Mesenteric fat pad (tissue), 1 donor: ENCODE data around the gene SULF2. TPM values are rescaled to one million over a fixed set of nuclear protein-coding genes. Genes with fewer than 3 reads are reported as not detected.
"Not testable (repeated sequence)": the region's sequence is repeated elsewhere in the genome, so short reads cannot be mapped to it uniquely, and the experiment has no call there.

Experiments
- DNase-seq: peaks from one replicate; pipeline ENCODE4 v3.0.0-alpha.2; 2020; ENCODE audit warnings: low spot score
- total RNA-seq: library from RNA; stranded (reverse); fragmentation: NEBNext Ultra II Directional; extraction: Animal tissue kit (Norgen Biotek cat#: 25700); gene quantifications from one replicate; pipeline ENCODE4 v1.2.1, GENCODE V29; 2021
- donor health status: DM: yes; HTN: yes; CAD: no.

SULF2 gene
- total RNA-seq, 1 donor from 2014 or later = 68.7 TPM

DNA sequence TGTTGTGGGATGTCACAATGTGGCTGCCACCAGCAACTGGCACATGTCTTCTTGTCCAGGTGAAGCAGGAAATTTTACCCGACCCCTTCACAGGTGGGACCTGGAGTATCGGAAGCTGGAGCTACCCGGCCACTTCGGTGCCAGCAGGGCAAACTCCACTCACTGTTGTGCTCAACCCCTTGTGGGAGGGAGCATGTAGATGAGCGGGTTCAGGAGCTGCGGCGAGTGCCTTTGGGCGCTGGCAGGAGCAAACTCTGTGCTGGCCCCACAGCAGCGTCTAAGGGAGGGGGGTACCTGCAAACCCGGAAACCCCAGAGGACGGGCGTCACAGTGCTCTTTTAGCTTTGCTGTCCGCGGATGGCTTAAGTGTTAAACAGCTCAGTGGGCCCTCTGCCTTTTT, 20.7 kb upstream of the SULF2 start:
- no peak for DNase-seq

DNA sequence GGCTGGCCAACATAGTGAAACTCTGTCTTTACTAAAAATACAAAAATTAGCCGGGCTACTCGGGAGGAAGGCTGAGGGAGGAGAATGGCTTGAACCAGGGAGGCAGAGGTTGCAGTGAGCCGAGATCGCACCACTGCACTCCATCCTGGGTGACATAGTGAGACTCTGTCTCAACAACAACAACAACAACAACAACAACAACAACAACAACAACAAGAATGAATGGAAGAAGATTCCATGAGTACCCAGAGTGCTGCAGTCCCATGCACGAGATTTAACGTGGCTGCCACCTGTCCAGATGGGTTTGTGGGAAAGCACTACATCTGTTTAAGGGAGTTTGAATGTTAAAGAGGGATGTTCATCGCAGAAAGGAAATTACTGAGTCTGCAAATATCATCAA, 19.7 kb upstream of the SULF2 start:
- DNase-seq = not testable (repeated sequence)

GRCh38 chr20:47804224-47804825, 19.0 kb upstream of the SULF2 start:
- not testable (repeated sequence) for DNase-seq

DNA sequence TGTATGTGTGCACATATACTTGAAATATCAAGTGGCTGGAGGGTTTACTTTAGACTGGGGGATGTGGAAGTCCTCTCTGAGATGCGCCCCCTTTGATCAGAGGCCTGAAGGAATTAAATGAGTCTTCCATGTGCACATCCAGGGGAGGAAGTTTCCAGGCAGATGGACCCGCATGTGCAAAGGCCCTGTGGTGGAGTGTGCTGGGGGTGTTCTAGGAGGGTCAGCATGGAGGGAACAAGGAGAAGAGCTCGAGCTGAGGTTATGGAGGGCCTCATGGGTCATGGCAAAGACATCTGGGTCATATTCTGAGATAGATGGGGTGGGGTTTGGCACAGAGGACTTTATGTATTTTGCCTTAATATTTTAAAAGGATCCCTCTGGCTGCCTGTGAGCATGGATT, 17.7 kb upstream of the SULF2 start:
- DNase-seq = no peak

DNA sequence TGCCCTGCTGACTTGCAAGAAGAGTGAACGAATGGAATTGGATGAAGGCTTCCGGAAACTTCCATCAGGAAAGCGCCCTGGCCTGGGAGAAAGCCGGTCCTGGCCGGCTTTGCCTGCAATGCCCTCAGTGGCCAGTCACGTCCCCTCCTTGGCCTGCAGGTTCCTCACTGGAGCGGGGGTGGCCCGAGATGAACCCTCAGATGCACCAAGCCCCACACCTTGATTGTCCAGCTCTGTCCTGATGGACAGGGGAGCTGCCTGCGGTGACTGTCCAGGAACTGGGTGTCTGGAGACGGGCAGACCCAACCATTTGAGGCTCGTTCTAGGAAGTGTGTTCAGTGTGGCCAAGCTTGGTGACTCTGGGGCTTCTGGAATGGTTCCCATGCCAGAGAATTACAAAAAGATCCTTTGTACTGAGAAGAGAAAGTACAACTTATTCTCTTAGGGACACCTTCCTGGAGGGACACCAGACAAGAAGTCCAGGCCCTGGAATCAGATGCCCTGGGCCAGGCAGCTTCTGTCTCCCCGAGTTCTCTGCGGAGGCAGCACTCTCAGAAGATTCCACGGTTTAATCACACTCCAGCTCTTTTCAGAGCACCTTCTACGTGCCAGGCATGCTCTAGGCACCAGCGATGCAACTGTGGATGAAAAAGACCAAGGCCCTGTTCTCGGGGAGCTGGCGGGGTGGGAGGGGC, 17.1 kb upstream of the SULF2 start:
- no peak for DNase-seq

GRCh38 chr20:47801759-47802158, 16.5 kb upstream of the SULF2 start:
- no peak for DNase-seq

DNA sequence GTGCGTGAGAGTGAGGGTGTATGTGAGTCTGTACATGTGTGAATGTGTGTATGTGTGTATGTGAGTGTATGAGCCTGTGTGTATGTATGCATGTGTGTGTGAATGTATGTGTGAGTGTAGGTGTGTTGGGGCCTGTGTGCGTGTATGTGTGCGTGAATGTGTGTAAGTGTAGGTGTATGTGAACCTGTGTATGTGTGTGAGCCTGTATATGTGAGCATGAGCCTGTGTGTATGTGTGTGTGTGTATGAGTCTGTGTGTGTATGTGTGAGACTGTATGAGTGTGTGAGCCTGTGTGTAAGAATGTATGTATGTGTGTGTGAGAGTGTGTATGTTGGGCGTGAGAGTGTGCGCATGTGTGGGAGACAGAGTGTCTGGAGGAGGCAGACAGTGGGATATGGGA, 15.8 kb upstream of the SULF2 start:
- no peak for DNase-seq

- DNase-seq = no peak
Observed at GRCh38 chr20:47800623-47801022, 15.3 kb upstream of the SULF2 start.

- DNase-seq = no peak
Observed at GRCh38 chr20:47799116-47799715, 13.9 kb upstream of the SULF2 start.

- no peak for DNase-seq
Observed at GRCh38 chr20:47796971-47797370, 11.7 kb upstream of the SULF2 start.

GRCh38 chr20:47795214-47795907, 10.1 kb upstream of the SULF2 start:
- DNase-seq = no peak

DNA sequence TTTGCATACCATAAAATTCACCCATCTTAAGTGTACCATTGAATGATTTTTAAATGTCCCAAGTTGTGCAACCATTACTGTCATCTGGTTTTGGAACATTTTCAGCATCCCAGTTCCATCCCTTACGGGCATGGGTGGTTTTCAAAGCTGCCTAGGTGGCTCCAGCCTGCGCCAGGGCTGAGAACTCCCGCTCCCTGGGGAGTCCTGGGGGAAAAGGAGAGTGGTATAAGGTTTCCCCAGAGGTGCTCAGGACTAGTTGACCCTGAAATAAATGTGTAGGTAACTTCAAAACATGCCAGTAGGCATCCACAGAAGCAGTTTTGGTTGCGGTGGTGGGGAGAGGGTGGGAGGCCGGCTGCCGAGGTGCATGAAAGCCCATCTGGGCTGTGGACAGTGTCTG, 9.0 kb upstream of the SULF2 start:
- DNase-seq = not testable (repeated sequence)

- no peak for DNase-seq
Observed at GRCh38 chr20:47792021-47792618, 6.8 kb upstream of the SULF2 start.

DNA sequence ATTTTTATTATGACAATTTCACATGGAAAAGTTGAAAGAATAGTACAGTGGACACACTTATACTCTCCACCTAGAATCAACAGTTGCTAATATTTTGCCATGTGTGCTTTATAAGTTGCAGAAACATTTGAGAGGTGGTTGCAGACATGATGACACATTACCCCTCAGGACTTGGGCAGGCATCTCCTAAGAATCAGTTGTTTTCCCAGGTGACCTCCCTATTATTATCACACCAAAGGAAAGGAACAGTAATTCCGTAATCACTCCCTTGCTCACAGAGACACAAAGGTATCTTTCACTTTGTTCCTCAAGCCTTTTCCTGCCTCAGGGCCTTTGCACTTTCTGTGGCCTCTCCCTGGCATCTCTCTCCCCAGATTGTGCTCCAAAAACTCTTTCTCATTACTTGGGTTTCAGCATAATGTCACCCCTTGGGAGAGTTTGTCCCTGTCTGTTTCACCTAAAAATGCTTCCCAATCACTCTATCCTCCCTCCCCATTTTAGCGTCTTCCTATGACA, 5.9 kb upstream of the SULF2 start:
- no peak for DNase-seq

GRCh38 chr20:47790580-47790965, 5.3 kb upstream of the SULF2 start:
- DNase-seq = no peak

DNA sequence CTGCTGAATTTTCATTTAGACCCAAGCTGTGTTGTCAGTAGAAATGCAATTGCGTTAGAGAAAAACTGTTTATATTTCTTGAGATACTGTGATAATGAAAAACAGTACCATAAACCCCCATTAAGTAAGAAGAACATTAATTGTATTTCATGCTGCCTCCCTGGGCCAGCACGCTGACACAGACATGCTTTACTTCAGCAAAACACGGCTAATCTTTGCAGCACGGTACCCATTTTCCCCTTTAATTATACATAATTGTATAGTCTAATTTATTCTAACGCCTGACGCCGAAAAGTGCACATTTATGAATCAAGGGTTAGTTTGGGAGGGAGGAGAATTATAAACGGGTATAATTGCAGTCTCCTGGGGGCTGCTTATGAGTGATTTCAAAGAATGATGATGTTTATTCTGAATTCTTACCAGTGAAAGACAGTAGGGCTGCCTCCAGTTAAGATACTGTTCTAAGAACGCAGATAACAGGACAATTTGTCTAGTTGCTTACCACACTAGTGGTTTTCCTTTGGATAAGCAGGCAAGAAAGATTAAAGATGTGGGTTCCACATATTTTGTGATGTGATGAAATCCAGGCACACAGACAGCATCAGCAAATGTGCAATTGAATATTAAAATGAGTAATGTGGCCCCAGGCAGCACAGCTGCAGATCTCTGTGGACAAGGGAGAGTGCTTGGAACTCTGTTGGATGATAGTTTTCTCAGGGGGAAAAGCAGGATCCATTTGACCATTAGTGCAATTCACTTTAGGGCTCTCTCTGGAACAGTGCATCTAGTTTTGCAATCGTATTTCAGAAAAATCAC, 4.7 kb upstream of the SULF2 start:
- DNase-seq = no peak

DNA sequence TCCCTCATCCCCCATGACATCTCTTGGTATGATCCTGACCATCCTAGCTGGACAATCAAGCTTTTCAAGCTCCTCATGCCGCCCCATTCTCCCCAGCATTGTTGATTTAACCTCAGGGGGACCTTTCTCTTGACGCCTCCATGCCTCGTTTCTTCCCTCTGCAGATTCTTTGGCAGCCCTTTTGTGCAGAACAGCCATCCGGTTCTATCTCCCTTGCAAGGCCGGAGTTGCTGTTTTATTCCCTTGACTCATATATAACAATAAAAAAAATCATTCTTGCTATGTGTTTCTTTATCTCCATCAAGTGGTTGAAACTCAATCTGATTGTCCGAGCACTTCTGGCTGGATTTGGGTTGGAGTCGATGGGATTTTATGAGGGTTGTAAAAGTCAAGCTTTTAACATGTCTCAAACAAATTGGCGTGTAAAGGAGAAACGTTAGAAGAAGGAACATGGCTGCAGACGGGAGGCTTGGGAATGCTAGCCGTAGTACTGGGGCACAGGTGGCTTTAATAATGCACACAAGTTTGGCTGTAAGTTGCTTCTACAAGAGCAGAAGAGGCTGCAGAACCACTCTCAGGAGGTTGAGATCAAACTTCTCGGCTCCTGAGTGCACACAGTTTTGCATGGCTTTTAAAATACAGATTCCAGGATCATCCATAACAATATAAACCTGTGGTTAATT, 3.9 kb upstream of the SULF2 start:
- no peak for DNase-seq

DNA sequence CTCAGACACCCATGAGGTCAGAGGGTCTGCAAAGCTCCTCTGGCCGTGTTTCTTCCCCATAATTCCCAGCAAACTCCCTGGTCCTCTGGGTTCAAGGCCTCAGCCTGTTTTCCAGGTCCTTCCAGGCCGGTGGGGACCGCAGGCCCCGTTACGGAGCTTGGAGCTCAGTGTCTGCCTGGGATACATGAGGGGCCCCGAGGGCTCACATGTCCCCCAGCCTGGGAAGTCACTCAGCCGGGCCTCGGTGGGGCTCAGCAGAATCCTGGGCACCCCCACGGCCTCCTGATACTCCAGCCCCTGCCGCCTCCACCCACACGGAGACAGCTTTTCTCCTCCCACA, 3.4 kb upstream of the SULF2 start:
- DNase-seq = no peak

- no peak for DNase-seq
Observed at GRCh38 chr20:47786765-47787107, 1.5 kb upstream of the SULF2 start.
